RWPE2 (cell line): ENCODE data around the gene IL21R.
"Not testable (repeated sequence)": the region's sequence is repeated elsewhere in the genome, so short reads cannot be mapped to it uniquely, and the experiment has no call there.

Experiments used
- ATAC-seq: fragments of 200-7000 bp; cut with Tn5 transposase; 3 replicates; pipeline ENCODE4 v1.9.1; 2021; ENCODE audit warnings: low read depth
- DNase-seq: peaks from one replicate; pipeline ENCODE4 v3.0.0-alpha.2; 2020; ENCODE audit warnings: low spot score
- H3K27ac ChIP-seq: fragments of 450-650 bp; 2 replicates; pipeline ENCODE4 v1.5.1; 2017; ENCODE audit warnings: mild to moderate bottlenecking; ENCODE audit not compliant: poor library complexity, severe bottlenecking
- H3K27me3 ChIP-seq: fragments of 250-450 bp; sonication (Bioruptor Pico); 2 replicates; pipeline ENCODE4 v1.5.1; 2021; ENCODE audit warnings: mild to moderate bottlenecking, moderate library complexity; ENCODE audit not compliant: insufficient read depth, poor library complexity, severe bottlenecking
- H3K36me3 ChIP-seq: fragments of 250-450 bp; sonication (Bioruptor Pico); 2 replicates; pipeline ENCODE4 v1.5.1; 2020; ENCODE audit warnings: low read depth, mild to moderate bottlenecking, moderate library complexity
- H3K4me1 ChIP-seq: fragments of 250-450 bp; sonication (Bioruptor Pico); 2 replicates; pipeline ENCODE4 v1.5.1; 2021; ENCODE audit warnings: mild to moderate bottlenecking, moderate library complexity; ENCODE audit not compliant: insufficient read depth, poor library complexity, severe bottlenecking
- H3K4me3 ChIP-seq: fragments of 250-450 bp; sonication (Bioruptor Pico); 2 replicates; pipeline ENCODE4 v1.5.1; 2021; ENCODE audit warnings: mild to moderate bottlenecking, moderate library complexity; ENCODE audit not compliant: severe bottlenecking
- H3K9me3 ChIP-seq: fragments of 250-450 bp; sonication (Bioruptor Pico); 2 replicates; pipeline ENCODE4 v1.5.1; 2021; ENCODE audit warnings: mild to moderate bottlenecking, moderate library complexity; ENCODE audit not compliant: severe bottlenecking
- CTCF ChIP-seq: fragments of 450-650 bp; IDR thresholded peaks from one replicate; pipeline ENCODE4 v1.5.1; 2017; ENCODE audit warnings: mild to moderate bottlenecking, moderate library complexity; ENCODE audit not compliant: poor library complexity, severe bottlenecking

IL21R gene

GRCh38 chr16:27392671-27393070, 9.3 kb upstream of the IL21R start:
- H3K27ac ChIP-seq: no peak overlapping the region
- DNase-seq (no peak), ATAC-seq (no peak)
- no peaks in the 10 kb centered on the region for H3K36me3 ChIP-seq
- H3K9me3 ChIP-seq: no peaks in the 10 kb centered on the region
- no peak for TF ChIP-seq CTCF
- H3K4me3 ChIP-seq: no peak overlapping the region
- no peaks in the 10 kb centered on the region for H3K27me3 ChIP-seq
- H3K4me1 ChIP-seq: no peaks in the 10 kb centered on the region

GRCh38 chr16:27394516-27394915, 7.5 kb upstream of the IL21R start:
- DNase-seq: no peak
- H3K4me3 ChIP-seq: no peak overlapping the region
- H3K9me3 ChIP-seq: no peaks in the 10 kb centered on the region
- H3K27ac ChIP-seq: no peak overlapping the region
- no peak for ATAC-seq
- TF ChIP-seq CTCF: no peak
- H3K4me1 ChIP-seq: no peaks in the 10 kb centered on the region
- H3K27me3 ChIP-seq: no peaks in the 10 kb centered on the region
- H3K36me3 ChIP-seq: no peaks in the 10 kb centered on the region

GRCh38 chr16:27398341-27398893, 3.6 kb upstream of the IL21R start:
- not testable (repeated sequence) for H3K36me3 ChIP-seq, ATAC-seq, H3K27me3 ChIP-seq, H3K9me3 ChIP-seq, H3K4me1 ChIP-seq, H3K27ac ChIP-seq, DNase-seq, H3K4me3 ChIP-seq

- no peak overlapping the region for H3K4me3 ChIP-seq
- ATAC-seq (no peak), DNase-seq (no peak)
- no peaks in the 10 kb centered on the region for H3K4me1 ChIP-seq
- H3K27ac ChIP-seq: no peak overlapping the region
- TF ChIP-seq CTCF: no peak
- H3K36me3 ChIP-seq: no peaks in the 10 kb centered on the region
- H3K9me3 ChIP-seq: no peaks in the 10 kb centered on the region
- peaks cover 7% of the 10 kb centered on the region for H3K27me3 ChIP-seq
These were observed 2.8 kb upstream of the IL21R start for GRCh38 chr16:27398894-27399853.

- no peaks in the 10 kb centered on the region for H3K36me3 ChIP-seq
- H3K9me3 ChIP-seq: no peaks in the 10 kb centered on the region
- no peak for TF ChIP-seq CTCF
- H3K27ac ChIP-seq: no peak overlapping the region
- DNase-seq: no peak
- H3K27me3 ChIP-seq: peaks cover 7% of the 10 kb centered on the region
- H3K4me1 ChIP-seq: no peaks in the 10 kb centered on the region
- no peak overlapping the region for H3K4me3 ChIP-seq
- no peak for ATAC-seq
These were observed 2.0 kb upstream of the IL21R start for GRCh38 chr16:27399969-27400368.
